HG03521 (cell line): Measurements from ENCODE around the gene TBCCD1.

Experiments
- ATAC-seq: cut with Tn5 transposase; IDR thresholded peaks from one replicate; pipeline ENCODE4 v1.9.1; 2021; ENCODE audit warnings: mild to moderate bottlenecking, moderate library complexity; ENCODE audit not compliant: unreplicated experiment

TBCCD1 gene, protein sequence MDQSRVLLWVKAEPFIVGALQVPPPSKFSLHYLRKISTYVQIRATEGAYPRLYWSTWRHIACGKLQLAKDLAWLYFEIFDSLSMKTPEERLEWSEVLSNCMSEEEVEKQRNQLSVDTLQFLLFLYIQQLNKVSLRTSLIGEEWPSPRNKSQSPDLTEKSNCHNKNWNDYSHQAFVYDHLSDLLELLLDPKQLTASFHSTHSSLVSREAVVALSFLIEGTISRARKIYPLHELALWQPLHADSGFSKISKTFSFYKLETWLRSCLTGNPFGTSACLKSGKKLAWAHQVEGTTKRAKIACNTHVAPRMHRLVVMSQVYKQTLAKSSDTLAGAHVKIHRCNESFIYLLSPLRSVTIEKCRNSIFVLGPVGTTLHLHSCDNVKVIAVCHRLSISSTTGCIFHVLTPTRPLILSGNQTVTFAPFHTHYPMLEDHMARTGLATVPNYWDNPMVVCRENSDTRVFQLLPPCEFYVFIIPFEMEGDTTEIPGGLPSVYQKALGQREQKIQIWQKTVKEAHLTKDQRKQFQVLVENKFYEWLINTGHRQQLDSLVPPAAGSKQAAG

GRCh38 chr3:186567072-186567921 is at the start of gene TBCCD1:
TBCCD1 (minus strand) TSS chr3:186567339; CDS start chr3:186564329, 3,010 bp downstream.
- ATAC-seq: peak; percentile 43

DNA sequence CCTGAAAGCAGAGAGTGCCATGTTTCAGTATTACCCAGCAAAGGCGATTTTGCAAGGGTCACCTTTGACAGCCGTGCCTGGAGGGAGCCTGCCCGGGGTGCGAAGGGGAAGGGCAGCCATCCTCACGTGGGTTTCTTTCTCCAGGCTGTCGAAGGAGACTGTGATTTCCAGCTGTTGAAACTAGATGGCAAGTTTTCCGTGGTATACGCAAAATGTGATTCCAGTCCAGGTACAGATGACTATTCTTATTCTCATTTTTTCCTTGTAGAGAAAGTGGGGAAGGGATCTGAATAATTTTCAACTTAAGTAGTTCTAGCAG is 49.1 kb upstream of the TBCCD1 start:
- no peak for ATAC-seq

DNA sequence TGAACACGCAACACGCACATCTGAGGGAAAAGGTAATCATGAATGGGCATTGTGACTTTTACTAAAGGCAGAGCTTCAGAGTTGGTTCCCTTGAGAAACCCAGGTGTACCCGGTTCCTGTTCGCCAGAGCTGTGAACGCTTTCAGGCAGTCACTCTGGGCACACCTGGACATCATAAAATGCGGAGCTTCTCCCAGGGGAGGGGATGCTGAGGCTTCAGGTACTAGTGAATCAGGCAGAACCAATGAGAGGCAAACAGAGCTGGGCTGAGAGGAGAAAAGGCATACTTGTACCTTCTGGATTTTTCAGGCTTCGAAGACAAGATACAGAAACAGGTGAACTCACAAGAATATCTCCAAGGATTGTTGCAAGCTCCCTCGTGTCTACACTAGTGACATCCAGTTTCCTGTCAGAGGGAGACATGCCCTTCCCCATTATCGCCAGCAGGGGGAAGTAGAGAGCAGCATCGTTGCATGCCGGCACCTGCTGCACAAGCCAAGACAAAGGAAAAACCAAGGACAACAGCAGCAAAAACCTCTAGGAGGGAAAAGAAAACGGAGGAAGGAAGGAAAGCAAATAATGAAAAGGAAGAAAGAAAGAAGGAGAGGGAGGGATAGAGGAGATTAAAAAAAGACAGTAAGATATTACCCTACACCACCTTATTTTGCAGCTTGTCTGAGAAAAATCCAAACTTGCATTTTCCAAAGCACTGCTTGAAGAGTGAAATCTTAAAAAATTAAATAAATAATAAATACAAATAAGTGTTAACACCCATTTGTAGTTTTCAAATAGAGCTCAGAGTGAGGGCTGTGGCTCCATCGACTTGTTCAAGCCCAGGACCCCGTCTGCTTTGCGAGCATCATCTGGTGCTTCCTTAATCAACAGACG is 47.7 kb upstream of the TBCCD1 start:
- ATAC-seq: peak; percentile 43

GRCh38 chr3:186614266-186614596 is 47.1 kb upstream of the TBCCD1 start:
- ATAC-seq: no peak

DNA sequence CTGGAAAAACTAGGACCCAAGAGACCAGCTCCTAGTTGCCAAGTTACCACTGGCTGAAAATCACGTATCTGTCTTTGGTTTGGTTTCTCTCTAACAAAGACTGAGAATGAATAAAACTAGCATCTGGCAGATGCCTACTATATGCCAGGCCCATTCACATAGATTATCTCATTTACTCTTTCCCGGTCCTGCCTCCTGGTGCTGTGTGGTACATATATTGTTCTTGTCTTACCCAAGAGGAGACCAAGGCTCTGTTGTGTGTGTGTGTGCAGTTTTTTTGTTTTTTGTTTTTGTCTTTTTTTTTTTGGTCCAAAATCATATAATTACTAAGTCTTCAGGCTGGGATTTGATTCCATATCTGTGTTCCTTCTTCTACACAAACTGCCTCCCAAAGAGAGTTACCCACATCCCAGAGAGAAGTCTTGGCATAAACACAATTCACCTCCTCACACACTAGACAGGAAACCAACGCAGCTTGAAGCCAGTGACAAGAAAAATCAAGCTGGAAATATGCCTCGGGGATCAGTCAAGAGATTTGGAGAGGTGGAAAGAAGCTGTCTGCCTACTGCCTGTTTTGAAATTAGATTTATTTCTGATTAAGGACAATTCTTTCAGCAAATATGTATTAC is 46.6 kb upstream of the TBCCD1 start:
- ATAC-seq: no peak

- ATAC-seq: no peak
Observed at GRCh38 chr3:186612721-186613636, 45.8 kb upstream of the TBCCD1 start, which contains the start of gene AHSG. AHSG (plus strand) TSS chr3:186613060; CDS start chr3:186613142, 82 bp downstream.

- ATAC-seq: no peak
Observed at GRCh38 chr3:186612065-186612464, 44.9 kb upstream of the TBCCD1 start.

- no peak for ATAC-seq
Observed at GRCh38 chr3:186609247-186609868, 42.2 kb upstream of the TBCCD1 start.

DNA sequence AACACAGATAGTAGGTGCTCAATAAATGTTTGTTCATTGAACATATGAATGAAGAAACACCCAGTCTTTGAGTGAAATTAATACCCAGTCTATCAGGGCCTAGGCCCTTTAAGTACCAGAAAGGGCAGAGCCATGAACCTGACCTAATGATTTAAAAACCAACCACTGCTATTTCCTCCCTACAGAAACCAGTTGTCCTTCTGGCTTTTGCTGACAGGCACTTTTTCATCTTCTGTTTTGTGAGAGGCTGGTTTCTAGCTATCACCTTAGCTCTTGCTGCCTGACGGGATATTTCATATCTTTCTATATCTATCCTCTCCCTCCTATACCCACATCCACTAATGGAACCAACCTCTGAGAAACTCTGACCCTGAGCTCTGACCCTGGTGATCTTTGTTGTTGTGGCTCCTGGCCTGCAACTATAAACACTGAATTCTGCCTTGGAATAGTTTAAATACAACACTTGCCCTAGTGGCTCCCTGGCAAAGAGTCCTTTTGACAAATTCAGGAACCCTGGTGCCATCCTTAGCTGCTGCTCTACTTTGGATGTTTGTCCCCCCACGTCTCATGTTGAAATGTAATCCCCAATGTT is 41.6 kb upstream of the TBCCD1 start:
- ATAC-seq: no peak

- no peak for ATAC-seq
Observed at GRCh38 chr3:186605561-186606545, 38.7 kb upstream of the TBCCD1 start.

DNA sequence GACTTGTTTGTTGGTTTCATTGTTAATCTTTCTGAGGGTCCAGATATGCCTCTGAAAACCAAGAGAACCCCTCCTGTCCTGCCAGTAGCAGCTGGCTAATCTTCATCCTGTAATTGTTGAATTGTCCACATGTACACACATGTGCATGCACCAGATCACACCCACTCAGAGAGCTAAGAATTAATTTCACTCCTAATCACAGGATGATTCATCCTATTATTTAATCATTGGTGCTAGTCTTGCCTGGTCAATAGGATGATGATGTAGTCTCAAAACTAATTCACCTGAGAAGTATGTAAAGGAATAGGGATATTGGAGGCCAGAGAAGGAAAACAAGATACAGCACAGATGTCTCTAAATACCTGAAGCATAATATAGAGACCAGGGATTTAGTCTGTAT is 37.9 kb upstream of the TBCCD1 start:
- no peak for ATAC-seq

DNA sequence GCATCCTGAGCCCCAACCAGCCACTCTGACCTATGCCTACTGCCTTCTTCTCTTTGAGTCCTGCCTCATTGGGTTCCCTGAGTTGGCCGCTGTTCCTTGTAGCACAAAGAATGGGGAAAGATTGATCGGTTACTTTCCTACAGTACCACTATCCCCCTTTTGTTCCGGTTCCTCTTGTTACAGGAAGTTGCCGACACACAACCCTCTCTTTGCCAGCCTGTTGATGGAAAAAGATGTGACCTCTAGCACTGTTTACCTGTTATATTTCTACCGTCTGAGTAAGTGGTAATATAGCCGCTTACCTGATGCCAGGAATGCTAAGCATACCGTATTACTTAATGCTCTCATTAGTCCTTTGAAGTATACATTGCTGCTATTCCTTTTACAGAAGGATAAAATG is 36.0 kb upstream of the TBCCD1 start:
- no peak for ATAC-seq

- ATAC-seq: no peak
Observed at GRCh38 chr3:186600896-186601295, 33.8 kb upstream of the TBCCD1 start.

DNA sequence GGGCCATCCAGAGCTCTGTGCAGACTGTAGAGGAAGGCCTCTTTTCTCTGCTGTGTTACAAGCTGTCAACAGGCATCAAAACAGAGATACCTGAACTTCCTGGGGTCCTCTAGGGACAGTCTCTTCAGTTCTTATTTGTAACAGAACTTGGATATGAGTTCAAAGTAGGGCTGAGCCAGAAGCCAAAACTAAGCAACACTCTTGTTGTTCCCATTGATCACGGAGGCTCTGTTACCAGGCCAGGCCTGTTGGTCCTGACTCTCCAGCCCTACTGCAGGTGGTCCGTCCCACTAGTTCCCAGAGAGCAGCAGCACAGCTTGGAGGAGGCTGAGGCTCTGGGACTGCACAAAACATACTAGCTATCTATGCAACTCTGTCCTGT is 32.6 kb upstream of the TBCCD1 start:
- no peak for ATAC-seq

- no peak for ATAC-seq
Observed at GRCh38 chr3:186599142-186599784, 32.1 kb upstream of the TBCCD1 start.

- no peak for ATAC-seq
Observed at GRCh38 chr3:186598794-186599141, 31.6 kb upstream of the TBCCD1 start.
